ENCODE results near the gene AGBL4.

Gene AGBL4

DNA sequence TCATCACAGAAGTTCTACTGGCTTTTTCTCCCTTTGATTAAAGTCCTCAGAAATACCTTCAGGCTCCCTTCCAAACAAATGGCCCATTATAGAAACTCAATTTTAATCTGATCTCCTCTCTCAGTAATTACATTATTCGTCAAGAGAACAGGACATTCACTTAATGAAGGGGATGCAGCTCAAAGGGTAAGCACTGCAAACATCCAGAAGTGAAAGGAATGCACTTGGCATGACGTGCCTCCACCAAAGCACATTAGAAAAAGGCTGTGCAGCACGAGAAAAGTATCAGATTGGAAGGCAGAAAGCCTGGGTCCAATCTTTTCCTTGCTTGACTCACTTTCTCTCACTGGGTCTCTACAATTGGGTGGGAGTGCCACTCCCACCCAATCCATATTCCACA lies 1024.4 kb downstream of the AGBL4 start:
- in situ Hi-C loops (cut with HindIII; ENCODE audit: low pct_unique_long_range_greater_than_20kb, low sequenced_read_pairs) = no loop called here
- TF ChIP-seq JUND (IDR thresholded peaks at IDR 0.05; ENCODE audit: low read depth) = no peak

DNA sequence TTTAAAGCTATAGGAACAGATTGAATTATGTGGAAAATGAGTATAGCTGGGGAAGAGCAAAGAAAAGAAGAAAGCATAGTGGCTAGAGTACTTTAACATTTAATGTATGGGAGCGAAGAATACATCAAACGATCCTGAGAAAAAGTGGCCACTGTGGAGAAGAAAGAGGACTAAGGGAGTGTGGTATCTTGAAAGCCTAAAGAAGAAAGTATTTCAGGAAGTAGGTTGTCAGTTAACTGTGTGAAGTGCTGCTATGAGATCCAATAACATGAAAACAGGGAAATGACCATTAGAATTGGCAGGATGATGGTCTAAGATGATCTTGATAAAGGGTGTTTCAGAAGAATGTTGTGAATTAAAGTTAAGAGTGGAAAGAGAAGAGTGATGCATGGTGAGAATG lies 1027.4 kb downstream of the AGBL4 start:
- TF ChIP-seq JUND (IDR thresholded peaks at IDR 0.05; ENCODE audit: low read depth) = no peak
- no peak for DNase-seq (ENCODE audit: low read depth in 1 of 2, low spot score in 1 of 2)
- in situ Hi-C loops (cut with HindIII; ENCODE audit: low pct_unique_long_range_greater_than_20kb, low sequenced_read_pairs) = no loop called here

More for the DNA sequence above, 1024.4 kb downstream of the AGBL4 start:
- no peak for DNase-seq (ENCODE audit: low read depth in 1 of 2, low spot score in 1 of 2)

DNA sequence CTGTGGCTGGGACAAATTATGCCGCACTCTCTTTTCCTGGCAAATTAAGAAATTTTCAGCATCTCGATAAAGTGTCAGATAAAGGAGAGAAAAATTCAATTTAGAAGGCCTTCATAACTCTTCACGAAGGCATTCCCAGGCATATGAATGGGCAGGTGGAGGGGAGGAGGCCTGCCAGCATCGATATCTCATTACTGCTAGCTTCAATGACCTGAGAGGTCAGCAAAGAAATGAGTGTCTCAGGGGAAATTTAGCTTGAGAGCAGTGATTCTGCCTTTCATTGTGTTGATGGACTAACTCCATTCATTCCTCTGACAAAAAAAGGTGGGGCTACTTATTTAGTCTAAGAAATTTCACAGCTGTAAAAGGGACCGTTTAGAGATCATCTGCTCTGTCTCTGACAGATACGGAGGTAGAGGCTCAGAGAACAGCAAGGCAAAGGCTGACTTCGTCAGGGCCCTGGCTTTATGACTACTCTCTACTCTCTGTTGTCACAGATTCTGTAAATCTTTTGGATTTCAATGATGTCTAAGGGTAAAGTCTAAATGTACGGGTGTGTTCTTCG lies 1035.0 kb downstream of the AGBL4 start:
- DNase-seq (ENCODE audit: low read depth in 1 of 2, low spot score in 1 of 2) = no peak
- in situ Hi-C loops (cut with HindIII; ENCODE audit: low pct_unique_long_range_greater_than_20kb, low sequenced_read_pairs) = no loop called here

DNA sequence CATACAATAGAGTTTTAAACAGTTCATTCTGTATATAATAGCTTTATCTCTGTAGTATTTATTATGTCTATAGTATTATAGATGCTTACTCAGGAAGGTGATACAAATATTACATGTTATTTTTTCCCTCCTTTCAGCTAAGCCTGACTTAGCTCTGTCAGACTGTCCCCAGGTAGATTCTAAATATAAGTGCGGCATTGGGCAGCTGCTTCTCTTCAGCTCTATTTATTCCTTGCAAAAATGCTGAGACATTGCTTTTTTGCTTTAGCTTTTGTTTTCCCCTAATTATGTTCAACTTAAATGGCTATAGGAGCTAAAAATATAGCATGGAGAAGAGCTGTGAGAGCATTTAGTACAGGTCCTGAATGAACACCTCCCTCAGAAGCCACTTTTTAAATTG lies 1043.8 kb downstream of the AGBL4 start:
- in situ Hi-C loops (cut with HindIII; ENCODE audit: low pct_unique_long_range_greater_than_20kb, low sequenced_read_pairs) = no loop called here
- no peak for TF ChIP-seq JUND (IDR thresholded peaks at IDR 0.05; ENCODE audit: low read depth)
- DNase-seq (ENCODE audit: low read depth in 1 of 2, low spot score in 1 of 2) = no peak

More for the DNA sequence above, 1035.0 kb downstream of the AGBL4 start:
- no peak for TF ChIP-seq JUND (IDR thresholded peaks at IDR 0.05; ENCODE audit: low read depth)

DNA sequence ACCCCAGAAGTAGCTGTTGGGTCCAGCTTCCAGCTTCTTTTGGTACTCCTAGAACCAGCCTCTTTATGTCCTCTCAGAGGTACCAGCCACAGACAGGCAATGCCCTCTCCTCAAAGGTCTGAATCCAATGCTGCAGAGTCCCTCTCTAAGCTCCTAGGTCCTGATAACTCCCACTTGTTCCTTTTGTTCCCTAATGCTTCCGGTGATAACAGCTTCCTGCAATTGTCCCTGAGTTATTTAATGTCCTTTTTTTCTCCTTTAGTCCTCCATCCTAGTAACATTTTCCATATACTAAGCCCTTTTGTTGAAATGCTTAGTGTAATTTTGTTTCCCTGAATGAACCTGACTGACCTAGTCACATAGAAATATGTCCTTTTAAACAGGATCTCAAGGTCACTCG lies 1045.3 kb downstream of the AGBL4 start:
- TF ChIP-seq JUND (IDR thresholded peaks at IDR 0.05; ENCODE audit: low read depth) = no peak
- in situ Hi-C loops (cut with HindIII; ENCODE audit: low pct_unique_long_range_greater_than_20kb, low sequenced_read_pairs) = no loop called here
- no peak for DNase-seq (ENCODE audit: low read depth in 1 of 2, low spot score in 1 of 2)

DNA sequence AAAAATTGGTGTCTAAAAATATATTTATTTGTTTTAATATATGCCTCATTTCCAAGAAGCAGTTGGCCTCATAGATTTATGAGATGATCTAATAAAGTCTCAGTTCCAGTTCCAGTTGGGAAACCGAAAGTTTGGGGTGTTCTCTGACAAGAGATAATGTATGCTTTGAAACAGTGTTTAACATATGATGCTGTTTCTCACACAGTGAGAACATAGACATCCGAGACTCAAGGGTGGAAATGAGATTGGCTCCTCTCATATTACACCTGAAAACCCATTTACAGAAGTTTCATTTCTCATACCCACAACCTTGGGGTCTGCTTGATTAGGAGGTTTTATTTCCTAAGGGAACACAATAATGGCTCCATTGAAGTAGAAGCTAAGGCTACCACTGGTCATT lies 1046.5 kb downstream of the AGBL4 start:
- in situ Hi-C loops (cut with HindIII; ENCODE audit: low pct_unique_long_range_greater_than_20kb, low sequenced_read_pairs) = no loop called here
- TF ChIP-seq JUND (IDR thresholded peaks at IDR 0.05; ENCODE audit: low read depth) = no peak
- DNase-seq (ENCODE audit: low read depth in 1 of 2, low spot score in 1 of 2) = no peak

DNA sequence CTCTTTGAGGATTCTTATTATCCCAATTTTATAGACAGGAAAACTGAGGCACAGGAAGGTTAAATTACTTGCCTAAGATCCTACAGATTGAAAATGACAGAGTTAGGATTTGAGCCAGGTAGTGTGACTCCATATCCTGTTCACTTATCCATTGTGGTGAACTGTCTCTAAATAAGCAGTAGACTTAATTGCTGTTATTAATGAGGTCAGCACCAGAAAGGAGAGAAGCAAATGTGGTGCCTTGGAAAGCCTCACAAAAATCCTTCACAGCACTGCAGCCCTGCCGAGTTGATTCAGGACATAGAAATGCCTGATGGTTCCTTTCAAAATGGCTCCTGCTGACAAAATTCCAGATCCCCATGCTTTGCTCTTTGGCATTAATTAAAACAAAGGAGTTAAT lies 1053.8 kb downstream of the AGBL4 start:
- TF ChIP-seq JUND (IDR thresholded peaks at IDR 0.05; ENCODE audit: low read depth) = no peak
- DNase-seq (ENCODE audit: low read depth in 1 of 2, low spot score in 1 of 2) = no peak
- in situ Hi-C loops (cut with HindIII; ENCODE audit: low pct_unique_long_range_greater_than_20kb, low sequenced_read_pairs) = no loop called here

DNA sequence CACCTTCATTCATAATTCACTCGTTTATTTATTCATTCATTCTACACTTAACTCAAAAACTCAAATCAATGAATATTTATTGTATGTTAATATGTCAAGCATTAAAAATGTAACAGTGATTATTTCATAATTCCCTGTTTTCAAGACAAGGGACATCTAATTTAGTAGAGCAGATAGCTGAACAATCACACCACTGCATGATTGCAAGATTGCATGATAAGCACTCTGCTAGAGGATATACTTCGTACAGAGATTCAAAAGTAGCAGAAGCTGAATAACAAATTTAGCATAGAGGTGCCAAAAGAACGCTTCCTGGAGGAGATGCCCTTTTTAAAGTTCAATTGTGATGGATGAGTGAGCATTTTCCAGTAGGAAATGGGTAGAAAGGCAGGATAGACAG lies 1056.4 kb downstream of the AGBL4 start:
- no peak for DNase-seq (ENCODE audit: low read depth in 1 of 2, low spot score in 1 of 2)
- in situ Hi-C loops (cut with HindIII; ENCODE audit: low pct_unique_long_range_greater_than_20kb, low sequenced_read_pairs) = no loop called here
- no peak for TF ChIP-seq JUND (IDR thresholded peaks at IDR 0.05; ENCODE audit: low read depth)

DNA sequence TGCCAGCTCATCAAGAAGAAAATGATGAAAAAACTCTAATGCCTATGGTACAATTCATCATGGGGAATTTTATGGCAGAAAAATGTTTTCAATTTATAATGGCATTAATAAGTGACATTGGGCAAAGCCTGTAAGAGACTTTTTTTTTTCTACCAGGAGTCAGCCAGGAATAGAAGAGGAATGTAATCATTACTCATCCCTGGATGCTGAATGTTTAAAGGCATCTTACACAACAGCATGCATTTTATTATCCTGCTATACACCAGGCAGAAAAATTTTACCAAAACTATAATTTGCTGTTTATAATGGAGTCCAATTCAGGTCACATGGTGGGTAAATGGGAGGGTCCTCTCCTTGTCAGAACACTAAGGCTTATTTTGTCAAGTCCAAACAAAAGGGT lies 1057.2 kb downstream of the AGBL4 start:
- in situ Hi-C loops (cut with HindIII; ENCODE audit: low pct_unique_long_range_greater_than_20kb, low sequenced_read_pairs) = no loop called here
- no peak for DNase-seq (ENCODE audit: low read depth in 1 of 2, low spot score in 1 of 2)
- no peak for TF ChIP-seq JUND (IDR thresholded peaks at IDR 0.05; ENCODE audit: low read depth)

DNA sequence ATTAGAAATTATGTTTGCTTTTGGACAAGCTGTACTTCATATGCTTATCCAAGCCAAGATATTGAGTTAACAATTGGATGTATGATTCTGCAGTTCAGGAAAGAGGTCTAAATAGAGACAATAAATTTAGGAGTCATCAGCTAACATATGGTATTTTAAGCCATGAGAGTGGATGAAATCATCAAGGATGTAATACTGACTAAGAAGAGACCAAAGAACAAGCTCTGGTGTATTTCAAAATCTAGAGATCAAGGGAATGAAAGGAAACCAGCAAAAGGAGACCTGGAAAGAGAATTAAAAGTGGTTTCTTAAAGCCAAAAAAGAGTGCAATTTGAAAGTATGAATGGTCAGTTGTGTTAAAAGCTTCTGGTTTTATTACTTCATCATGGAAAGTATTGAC lies 1063.4 kb downstream of the AGBL4 start:
- no peak for DNase-seq (ENCODE audit: low read depth in 1 of 2, low spot score in 1 of 2)
- in situ Hi-C loops (cut with HindIII; ENCODE audit: low pct_unique_long_range_greater_than_20kb, low sequenced_read_pairs) = no loop called here
- TF ChIP-seq JUND (IDR thresholded peaks at IDR 0.05; ENCODE audit: low read depth) = no peak

DNA sequence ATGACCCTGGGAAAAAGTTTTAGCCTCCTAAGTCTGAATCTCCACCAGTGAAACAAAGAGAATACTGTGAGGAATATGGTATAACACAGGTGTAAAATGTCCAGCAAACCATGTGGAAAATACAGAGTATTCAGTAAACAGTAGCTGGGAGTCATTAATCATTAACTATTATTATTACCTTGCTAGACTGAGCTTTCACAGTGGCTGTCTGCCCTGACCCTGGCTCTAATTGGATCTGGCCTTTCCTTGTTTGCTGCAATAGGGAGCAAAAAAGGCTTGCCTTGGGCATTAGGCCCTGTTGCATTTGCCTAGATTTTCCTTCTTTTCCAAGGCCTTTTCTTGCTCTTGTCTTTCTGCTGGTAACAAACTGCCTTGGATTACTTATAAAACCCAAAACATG lies 1068.0 kb downstream of the AGBL4 start:
- in situ Hi-C loops (cut with HindIII; ENCODE audit: low pct_unique_long_range_greater_than_20kb, low sequenced_read_pairs) = no loop called here
- no peak for TF ChIP-seq JUND (IDR thresholded peaks at IDR 0.05; ENCODE audit: low read depth)
- DNase-seq (ENCODE audit: low read depth in 1 of 2, low spot score in 1 of 2) = no peak

DNA sequence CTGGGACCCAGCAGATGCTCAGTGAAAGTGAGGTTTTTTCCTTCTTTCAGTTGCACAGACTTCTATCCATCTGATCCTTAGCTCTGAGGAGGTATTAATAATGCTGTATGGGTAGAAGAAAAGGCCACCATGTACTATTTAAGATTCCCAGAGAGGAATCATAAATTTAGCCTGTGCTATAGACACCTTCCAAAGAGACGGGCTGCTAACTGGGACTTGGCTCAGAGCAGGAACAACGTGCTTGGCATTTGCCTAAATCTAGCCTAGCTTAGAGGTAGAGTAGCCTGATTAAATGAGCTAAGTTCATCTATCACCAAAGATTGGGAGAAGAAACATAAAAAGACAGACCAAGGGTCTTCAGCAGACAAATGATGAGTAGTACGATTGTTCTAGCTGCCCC lies 1070.1 kb downstream of the AGBL4 start:
- no peak for TF ChIP-seq JUND (IDR thresholded peaks at IDR 0.05; ENCODE audit: low read depth)
- no peak for DNase-seq (ENCODE audit: low read depth in 1 of 2, low spot score in 1 of 2)
- in situ Hi-C loops (cut with HindIII; ENCODE audit: low pct_unique_long_range_greater_than_20kb, low sequenced_read_pairs) = no loop called here

DNA sequence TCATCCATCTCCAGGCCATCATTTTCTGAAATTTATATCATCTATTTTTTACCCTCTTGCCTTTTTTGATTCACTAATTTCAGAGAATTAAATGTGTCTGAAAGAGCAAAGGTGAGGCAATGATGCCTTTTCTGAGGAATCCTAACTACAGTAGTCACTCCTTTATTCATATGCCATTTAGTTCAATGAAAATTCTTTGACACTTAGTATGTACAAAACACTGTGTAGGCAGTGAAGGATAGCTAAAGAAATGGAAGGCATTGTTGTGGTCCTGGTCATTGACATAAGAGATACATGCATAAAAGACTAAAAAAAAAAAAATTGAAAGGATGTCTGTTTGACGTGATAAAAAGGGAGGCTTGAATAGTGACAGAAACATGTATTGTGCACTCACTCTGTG lies 1075.2 kb downstream of the AGBL4 start:
- DNase-seq (ENCODE audit: low read depth in 1 of 2, low spot score in 1 of 2) = no peak
- no peak for TF ChIP-seq JUND (IDR thresholded peaks at IDR 0.05; ENCODE audit: low read depth)
- in situ Hi-C loops (cut with HindIII; ENCODE audit: low pct_unique_long_range_greater_than_20kb, low sequenced_read_pairs) = no loop called here

DNA sequence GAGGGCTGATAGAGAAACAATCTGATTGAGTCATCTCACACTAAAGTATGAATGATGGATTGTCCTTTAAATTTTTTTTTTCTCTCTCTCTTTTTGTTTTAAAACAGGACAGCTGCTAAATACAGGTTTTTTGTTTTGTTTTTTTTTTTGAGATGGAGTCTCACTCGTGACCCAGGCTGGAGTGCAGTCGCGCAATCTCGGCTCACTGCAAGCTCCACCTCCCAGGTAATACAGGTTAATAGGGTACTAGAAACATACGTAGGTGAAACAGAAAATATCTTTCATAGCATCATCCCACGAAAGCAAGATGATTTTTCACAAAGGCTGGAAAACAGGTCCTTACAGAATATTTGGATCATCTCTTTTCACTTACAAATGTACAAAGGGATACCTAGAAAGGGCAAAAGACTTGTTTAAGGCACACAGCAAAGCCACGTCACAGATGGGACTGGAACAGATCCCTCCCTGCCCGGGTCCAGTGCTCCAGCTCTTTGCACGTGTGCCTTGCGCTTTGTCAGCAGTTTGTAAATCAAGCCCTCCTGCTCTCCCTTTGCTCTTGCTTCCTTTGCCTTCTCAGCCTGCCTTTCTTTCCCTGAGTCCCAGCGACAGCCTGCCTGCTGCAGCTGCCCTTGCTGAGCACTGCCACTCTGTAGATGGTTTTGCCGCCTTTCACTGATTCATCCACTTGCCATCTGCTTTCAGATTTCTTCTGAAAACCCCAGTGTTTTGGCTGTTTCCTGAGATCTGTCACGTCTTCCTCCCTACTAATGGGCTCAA lies 1075.8 kb downstream of the AGBL4 start:
- in situ Hi-C loops (cut with HindIII; ENCODE audit: low pct_unique_long_range_greater_than_20kb, low sequenced_read_pairs) = no loop called here
- DNase-seq (ENCODE audit: low read depth in 1 of 2, low spot score in 1 of 2) = no peak
- no peak for TF ChIP-seq JUND (IDR thresholded peaks at IDR 0.05; ENCODE audit: low read depth)

All from T47D (cell line).